Stomach (tissue), 9 donors: ENCODE results near the gene L3MBTL2. TPM values are rescaled to one million over a fixed set of nuclear protein-coding genes. Genes with fewer than 3 reads are reported as not detected.
A peak's percentile ranks its signal among the peaks of the same experiment; 100 is the strongest.

Source experiments
- DNase-seq, 2 donors: peaks; one replicate each; pipeline versions ENCODE4 v3.0.0 to v3.0.0-alpha.2; 2013 to 2019
- H3K27ac ChIP-seq, 5 donors: fragments of 200-600 bp in 4 of 5; sonication (generic) in 4 of 5; one replicate each; pipeline ENCODE4 v1.5.1; 2013 to 2019; ENCODE audit warnings: mild to moderate bottlenecking in 1 of 5, moderate library complexity in 1 of 5
- H3K27me3 ChIP-seq, 3 donors: fragments of 200-600 bp; sonication (generic); one replicate each; pipeline ENCODE4 v1.5.1; 2017 to 2019; ENCODE audit warnings: mixed run types in 1 of 3
- H3K36me3 ChIP-seq, 4 donors: fragments of 200-600 bp; sonication (generic); 1 replicate in 3 of 4; 2 replicates in 1 of 4; pipeline ENCODE4 v1.5.1; 2016 to 2019
- H3K4me1 ChIP-seq, 4 donors: fragments of 200-600 bp; sonication (generic); one replicate each; pipeline ENCODE4 v1.5.1; 2016 to 2019
- H3K4me3 ChIP-seq, 4 donors: fragments of 200-600 bp; sonication (generic) in 3 of 4; one replicate each; pipeline ENCODE4 v1.5.1; 2016 to 2019; ENCODE audit warnings: mild to moderate bottlenecking in 1 of 4
- H3K9me3 ChIP-seq, 4 donors: fragments of 200-600 bp; sonication (generic); one replicate each; pipeline ENCODE4 v1.5.1; 2016 to 2019
- EP300 ChIP-seq: sonication (generic); formaldehyde crosslinking; IDR thresholded peaks from one replicate; pipeline ENCODE4 v1.6.1; 2017; ENCODE audit warnings: antibody characterized with exemption
- POLR2A ChIP-seq, 4 donors: fragments of 450-650 bp; IDR thresholded peaks; one replicate each; pipeline ENCODE4 v1.6.1; 2016; ENCODE audit warnings: antibody characterized with exemption in 4 of 4, control low read depth in 2 of 4, mild to moderate bottlenecking in 1 of 4, moderate library complexity in 1 of 4
- POLR2AphosphoS5 ChIP-seq, 3 donors: sonication (generic); formaldehyde crosslinking; IDR thresholded peaks; one replicate each; pipeline ENCODE4 v1.6.1; 2016; ENCODE audit warnings: antibody characterized with exemption in 3 of 3
- WGBS, 5 donors: extraction: QIAGEN DNeasy Blood & Tissue Kit in 3 of 5; methylation state at CpG; one replicate each; pipeline versions ENCODE4 v1.1.5 to v1.1.7; 2013 to 2018; 5-methylcytosine and 5-hydroxymethylcytosine counted together
- intact Hi-C: fragments of 100-400 bp; cut with DNase I; formaldehyde crosslinking; loops from one replicate; pipeline ENCODE4 v1.15.1; 2023; ENCODE audit warnings: low total_unique reads
- polyA plus RNA-seq, 3 donors: library from polyadenylated mRNA; stranded (reverse); fragments of 200-250 nt; gene quantifications; one replicate each; pipeline ENCODE4 v1.2.3, GENCODE V29; 2013
- total RNA-seq, 5 donors: library from RNA; depleted of rRNA; stranded (reverse); fragments of >200 nt; gene quantifications; one replicate each; pipeline versions ENCODE4 v1.1.0 to v1.2.3, GENCODE V29; 2014 to 2016
- TF ChIP-seq, protein P1 (sequence below), 7 experiments: fragments of 450-650 bp in 4 of 7; fragments of 200-600 bp in 3 of 7; sonication (generic) in 3 of 7; IDR thresholded peaks; one replicate each; pipeline ENCODE4 v1.5.1; 2016 to 2019; ENCODE audit warnings: antibody characterized with exemption in 7 of 7, control low read depth in 2 of 7, mild to moderate bottlenecking in 1 of 7
- donor health status: healthy with polysubstance abuse.
- donor health status: Bipolar disorder and iron deficiency.
- donor health status: healthy.

Gene L3MBTL2
- total and polyA plus RNA-seq, 8 donors: 3.2 to 69.6 (median 12.4) TPM

DNA sequence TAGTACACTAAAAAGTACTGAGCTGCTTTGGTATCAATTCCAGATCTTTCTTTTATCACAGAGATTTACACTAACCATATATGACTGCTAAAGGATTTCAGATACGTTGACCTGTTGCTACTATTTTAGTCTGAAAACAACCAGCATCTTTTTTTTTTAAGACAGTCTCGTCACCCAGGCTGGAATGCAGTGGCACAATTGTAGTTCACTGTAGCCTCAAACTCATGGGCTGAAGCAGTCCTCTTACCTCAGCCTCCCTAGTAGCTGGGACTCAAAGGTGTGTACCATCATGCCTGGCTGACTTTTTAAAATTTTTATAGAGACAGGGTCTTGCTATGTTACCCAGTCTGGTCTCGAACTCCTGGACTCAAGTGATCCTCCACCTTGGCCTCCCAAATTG lies 24.2 kb upstream of the L3MBTL2 start:
- peaks cover 0 to 10% (median 3%) of the 10 kb centered on the region in 4 donors for H3K4me1 ChIP-seq
- intact Hi-C loops: no loop called here
- H3K9me3 ChIP-seq: no peaks in the 10 kb centered on the region
- 74 to 89% (median 81%) methylated on average over 3 of the region's 3 CpGs for WGBS, 5 donors
- H3K36me3 ChIP-seq: peaks cover 32 to 50% (median 48%) of the 10 kb centered on the region in 4 donors
- no peaks in the 10 kb centered on the region for H3K27me3 ChIP-seq
- TF ChIP-seq POLR2A (IDR thresholded peaks at IDR 0.05) (no peak), POLR2AphosphoS5 (IDR thresholded peaks at IDR 0.05) (no peak)
- TF ChIP-seq, protein P1, sequence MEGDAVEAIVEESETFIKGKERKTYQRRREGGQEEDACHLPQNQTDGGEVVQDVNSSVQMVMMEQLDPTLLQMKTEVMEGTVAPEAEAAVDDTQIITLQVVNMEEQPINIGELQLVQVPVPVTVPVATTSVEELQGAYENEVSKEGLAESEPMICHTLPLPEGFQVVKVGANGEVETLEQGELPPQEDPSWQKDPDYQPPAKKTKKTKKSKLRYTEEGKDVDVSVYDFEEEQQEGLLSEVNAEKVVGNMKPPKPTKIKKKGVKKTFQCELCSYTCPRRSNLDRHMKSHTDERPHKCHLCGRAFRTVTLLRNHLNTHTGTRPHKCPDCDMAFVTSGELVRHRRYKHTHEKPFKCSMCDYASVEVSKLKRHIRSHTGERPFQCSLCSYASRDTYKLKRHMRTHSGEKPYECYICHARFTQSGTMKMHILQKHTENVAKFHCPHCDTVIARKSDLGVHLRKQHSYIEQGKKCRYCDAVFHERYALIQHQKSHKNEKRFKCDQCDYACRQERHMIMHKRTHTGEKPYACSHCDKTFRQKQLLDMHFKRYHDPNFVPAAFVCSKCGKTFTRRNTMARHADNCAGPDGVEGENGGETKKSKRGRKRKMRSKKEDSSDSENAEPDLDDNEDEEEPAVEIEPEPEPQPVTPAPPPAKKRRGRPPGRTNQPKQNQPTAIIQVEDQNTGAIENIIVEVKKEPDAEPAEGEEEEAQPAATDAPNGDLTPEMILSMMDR (IDR thresholded peaks at IDR 0.05): no peak
- no peak for DNase-seq
- no peak overlapping the region for H3K27ac ChIP-seq
- H3K4me3 ChIP-seq: no peak overlapping the region

DNA sequence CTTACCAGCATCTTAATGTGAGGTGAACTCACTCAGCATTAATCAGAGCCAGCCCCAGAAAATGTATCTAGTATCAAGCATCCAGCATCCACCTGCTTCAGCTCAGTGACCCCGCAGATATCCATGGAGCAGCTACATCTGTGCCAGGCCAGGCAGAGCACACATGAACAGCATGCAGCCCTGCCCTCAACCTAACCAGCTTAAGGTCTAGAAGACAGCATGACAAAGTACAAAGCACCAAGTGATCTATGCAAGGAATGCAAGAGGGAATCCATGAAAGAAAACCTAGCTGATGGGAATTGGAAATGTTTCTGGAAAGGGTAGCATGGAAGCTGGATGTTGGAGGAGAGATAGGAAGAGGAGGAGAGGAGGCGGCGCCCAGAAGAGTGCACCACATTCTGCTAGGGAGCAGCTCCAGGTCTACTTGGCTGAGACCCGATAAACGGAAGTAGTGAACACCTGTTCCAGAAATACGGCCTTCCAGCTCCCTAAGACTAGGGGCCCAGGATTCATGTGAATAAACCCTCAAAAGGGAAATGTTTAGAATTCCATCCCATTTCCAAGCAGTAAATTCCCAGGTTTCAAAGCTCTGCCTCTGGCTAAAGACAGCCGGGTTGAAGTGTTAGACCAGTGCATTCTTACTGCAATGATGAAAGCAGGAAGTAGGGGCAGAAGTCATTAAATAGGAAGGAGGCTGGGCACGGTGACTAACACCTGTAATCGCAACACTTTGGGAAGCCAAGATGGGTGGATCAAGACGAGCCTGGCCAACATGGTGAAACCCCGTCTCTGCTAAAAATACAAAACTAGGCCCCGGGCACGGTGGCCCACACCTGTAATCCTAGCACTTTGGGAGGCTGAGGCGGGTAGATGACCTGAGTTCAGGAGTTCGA lies 23.5 kb upstream of the L3MBTL2 start:
- DNase-seq: peak in 1 of 2 donors; percentile 16
- no peak overlapping the region for H3K4me3 ChIP-seq
- peaks cover 0 to 10% (median 3%) of the 10 kb centered on the region in 4 donors for H3K4me1 ChIP-seq
- TF ChIP-seq POLR2A (IDR thresholded peaks at IDR 0.05): no peak
- peak in 1 of 3 donors; percentile 16 for TF ChIP-seq POLR2AphosphoS5 (IDR thresholded peaks at IDR 0.05)
- no peaks in the 10 kb centered on the region for H3K9me3 ChIP-seq
- H3K36me3 ChIP-seq: peaks cover 25 to 44% (median 41%) of the 10 kb centered on the region in 4 donors
- intact Hi-C loops: no loop called here
- 70 to 84% (median 78%) methylated on average over 15 of the region's 15 CpGs for WGBS, 5 donors
- H3K27me3 ChIP-seq: no peaks in the 10 kb centered on the region
- peak overlapping the region in 1 of 5 donors; percentile 40 for H3K27ac ChIP-seq

DNA sequence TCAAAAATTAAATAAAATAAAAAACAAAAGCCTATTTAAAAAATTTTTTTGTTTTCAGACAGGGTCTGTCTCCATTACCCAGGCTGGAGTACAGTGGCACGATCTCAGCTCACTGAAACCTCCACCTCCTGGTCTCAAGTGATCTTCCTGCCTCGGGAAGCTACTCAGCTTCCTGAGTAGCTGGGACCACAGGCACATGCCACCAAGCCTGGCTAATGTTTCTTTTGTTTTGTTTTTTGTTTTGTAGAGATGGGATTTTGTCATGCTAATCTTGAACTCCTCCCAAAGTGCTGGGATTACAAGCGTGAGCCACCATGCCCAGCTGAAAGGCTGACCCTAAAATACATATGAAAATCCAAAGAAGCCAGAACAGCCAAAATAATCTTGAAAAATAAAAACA lies 20.4 kb upstream of the L3MBTL2 start:
- no peaks in the 10 kb centered on the region for H3K9me3 ChIP-seq
- DNase-seq: no peak
- H3K27me3 ChIP-seq: no peaks in the 10 kb centered on the region
- intact Hi-C loops: no loop called here
- peaks cover 0 to 6% (median 3%) of the 10 kb centered on the region in 4 donors for H3K4me1 ChIP-seq
- H3K27ac ChIP-seq: no peak overlapping the region
- TF ChIP-seq EP300: no peak
- no peak for TF ChIP-seq POLR2AphosphoS5 (IDR thresholded peaks at IDR 0.05)
- TF ChIP-seq, protein P1 (IDR thresholded peaks at IDR 0.05): no peak
- no peak for TF ChIP-seq POLR2A (IDR thresholded peaks at IDR 0.05)
- no peak overlapping the region for H3K4me3 ChIP-seq
- WGBS, 5 donors: 53 to 72% (median 64%) methylated on average over 3 of the region's 3 CpGs
- peaks cover 0 to 14% (median 12%) of the 10 kb centered on the region in 4 donors for H3K36me3 ChIP-seq

DNA sequence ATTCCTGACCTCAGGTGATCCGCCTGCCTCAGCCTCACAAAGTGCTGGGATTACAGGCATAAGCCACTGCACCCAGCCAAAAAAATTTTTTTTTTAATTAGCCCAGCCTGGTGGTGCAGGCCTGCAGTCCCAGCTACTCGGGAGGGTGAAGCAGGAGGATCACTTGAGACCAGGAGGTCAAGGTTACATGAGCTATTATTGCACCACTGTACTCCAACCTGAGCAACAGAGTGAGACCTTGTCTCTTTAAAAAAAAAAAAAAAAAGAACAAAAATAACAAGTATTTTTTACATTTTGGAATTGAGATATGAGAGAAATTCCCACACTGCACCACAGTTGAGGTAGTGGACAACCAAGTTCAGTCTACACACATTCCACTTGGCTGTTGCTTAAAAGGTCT lies 13.6 kb upstream of the L3MBTL2 start:
- Histone ChIP-seq H3K36me3 (no peaks in the 10 kb centered on the region), H3K4me1 (peaks cover 0 to under 1% (median 0%) of the 10 kb centered on the region in 4 donors), H3K9me3 (no peaks in the 10 kb centered on the region), H3K27ac (no peak overlapping the region), H3K27me3 (no peaks in the 10 kb centered on the region), H3K4me3 (no peak overlapping the region)
- no peak for DNase-seq
- 76 to 92% (median 87%) methylated on average over 2 of the region's 2 CpGs for whole genome bisulfite sequencing, 5 donors
- intact Hi-C loops: no loop called here
- TF ChIP-seq, protein P1 (IDR thresholded peaks at IDR 0.05): no peak
- TF ChIP-seq POLR2A (IDR thresholded peaks at IDR 0.05): no peak
- TF ChIP-seq POLR2AphosphoS5 (IDR thresholded peaks at IDR 0.05): no peak
- TF ChIP-seq EP300: no peak

DNA sequence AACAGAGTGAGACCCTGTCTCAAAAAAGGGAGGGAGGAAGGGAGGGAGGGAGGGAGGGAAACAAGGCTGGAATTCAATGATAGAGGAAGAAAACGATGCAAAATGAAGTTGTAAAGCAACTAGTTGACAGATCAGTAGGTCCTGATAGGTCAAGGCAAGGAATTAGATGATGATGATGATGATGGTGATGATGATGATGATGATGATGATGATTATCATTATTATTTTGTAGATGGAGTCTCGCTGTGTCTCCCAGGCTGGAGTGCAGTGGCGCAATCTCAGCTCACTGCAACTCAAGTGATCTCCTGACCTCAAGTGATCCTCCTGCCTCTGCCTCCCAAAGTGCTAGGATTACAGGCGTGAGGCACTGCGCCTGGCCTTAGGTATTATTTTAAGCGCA lies 11.3 kb upstream of the L3MBTL2 start:
- WGBS, 5 donors: 92 to 96% (median 95%) methylated on average over 6 of the region's 6 CpGs
- no peak for DNase-seq
- intact Hi-C loops: no loop called here
- TF ChIP-seq POLR2AphosphoS5 (IDR thresholded peaks at IDR 0.05): no peak
- TF ChIP-seq, protein P1 (IDR thresholded peaks at IDR 0.05): no peak
- Histone ChIP-seq H3K9me3 (no peaks in the 10 kb centered on the region), H3K36me3 (no peaks in the 10 kb centered on the region), H3K4me3 (no peak overlapping the region), H3K27ac (no peak overlapping the region), H3K27me3 (no peaks in the 10 kb centered on the region), H3K4me1 (peaks cover 8 to 20% (median 19%) of the 10 kb centered on the region in 4 donors)
